Measurements from ENCODE around the gene RAB10.
A peak's percentile ranks its signal among the peaks of the same experiment; 100 is the strongest.

RAB10 gene

GRCh38 chr2:26164641-26165211 lies 130.8 kb downstream of the RAB10 start:
- DNase-seq: no peak

DNA sequence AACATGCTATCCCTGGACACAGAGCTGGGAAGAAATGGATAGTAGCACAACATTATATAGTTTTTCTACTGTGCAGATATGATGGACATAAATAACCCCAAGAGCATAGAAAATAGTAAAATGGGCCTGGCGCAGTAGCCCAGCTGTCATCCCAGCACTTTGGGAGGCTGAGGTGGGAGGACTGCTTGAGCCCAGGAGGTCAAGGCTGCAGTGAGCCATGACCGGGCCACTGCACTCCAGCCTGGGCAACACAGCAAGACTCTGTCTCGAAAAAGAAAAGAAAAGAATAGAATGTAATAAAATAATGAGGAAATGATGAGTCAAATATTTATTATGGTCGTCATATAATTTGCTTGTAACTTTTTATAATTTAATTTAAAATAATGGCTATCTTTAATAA lies 131.5 kb downstream of the RAB10 start:
- no peak for DNase-seq

DNA sequence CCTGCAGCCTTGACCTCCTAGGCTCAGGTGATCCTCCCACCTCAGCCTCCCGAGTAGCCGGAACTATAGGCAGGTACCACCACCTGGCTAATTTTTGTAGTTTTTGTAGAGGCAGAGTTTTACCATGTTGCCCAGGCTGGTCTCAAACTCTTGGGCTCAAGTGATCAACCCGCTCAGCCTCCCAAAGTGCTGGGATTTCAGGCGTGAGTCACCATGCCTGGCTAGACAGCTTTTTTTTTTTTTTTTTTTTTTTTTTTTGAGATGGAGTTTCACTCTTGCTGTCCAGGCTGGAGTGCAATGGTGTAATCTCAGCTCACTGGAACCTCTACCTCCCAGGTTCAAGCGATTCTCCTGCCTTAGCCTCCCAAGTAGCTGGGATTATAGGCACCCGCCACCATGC lies 132.7 kb downstream of the RAB10 start:
- peak; percentile 9 for DNase-seq

GRCh38 chr2:26168785-26169184 lies 134.9 kb downstream of the RAB10 start:
- no peak for DNase-seq

DNA sequence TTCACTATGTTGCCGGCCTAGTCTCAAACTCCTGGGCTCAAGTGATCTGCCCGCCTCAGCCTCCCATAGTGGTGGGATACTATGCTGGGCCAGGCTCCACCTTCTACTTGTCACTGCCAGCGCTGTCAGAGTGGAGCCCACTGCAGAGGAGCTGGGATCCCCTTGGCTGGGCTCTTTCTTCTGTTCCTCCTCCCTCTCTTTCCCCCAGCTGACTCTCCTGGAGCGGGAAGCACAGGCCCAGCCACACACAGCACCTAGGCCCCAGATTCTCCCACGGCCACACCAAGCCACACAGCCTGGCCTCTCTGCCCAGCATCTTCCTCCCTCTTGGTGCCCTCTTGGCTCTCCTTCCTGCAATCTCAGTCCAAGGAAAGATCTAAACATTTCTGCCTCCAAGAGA lies 135.3 kb downstream of the RAB10 start:
- DNase-seq: no peak

- DNase-seq: no peak
Measured at GRCh38 chr2:26169681-26170414, 136.0 kb downstream of the RAB10 start.

DNA sequence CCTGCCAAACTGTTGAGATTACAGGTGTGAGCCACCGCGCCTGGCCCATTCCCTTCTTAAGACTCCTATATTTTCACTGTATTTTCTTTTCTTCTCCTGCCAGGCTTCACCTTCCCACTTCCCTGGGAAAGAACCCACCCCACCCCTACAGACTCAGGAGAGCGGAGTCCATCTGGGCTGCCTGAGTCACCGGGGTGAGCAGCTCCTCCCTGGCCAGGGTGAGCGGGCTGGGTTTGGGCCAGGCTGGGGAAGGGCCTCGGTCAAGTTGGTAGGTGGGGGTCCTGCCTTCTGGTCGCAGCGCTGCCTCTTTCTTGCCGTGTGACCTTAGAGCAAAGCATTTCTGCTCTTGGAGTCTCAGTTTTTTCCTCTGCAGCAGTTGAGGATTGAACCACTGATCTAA lies 136.9 kb downstream of the RAB10 start:
- no peak for DNase-seq

DNA sequence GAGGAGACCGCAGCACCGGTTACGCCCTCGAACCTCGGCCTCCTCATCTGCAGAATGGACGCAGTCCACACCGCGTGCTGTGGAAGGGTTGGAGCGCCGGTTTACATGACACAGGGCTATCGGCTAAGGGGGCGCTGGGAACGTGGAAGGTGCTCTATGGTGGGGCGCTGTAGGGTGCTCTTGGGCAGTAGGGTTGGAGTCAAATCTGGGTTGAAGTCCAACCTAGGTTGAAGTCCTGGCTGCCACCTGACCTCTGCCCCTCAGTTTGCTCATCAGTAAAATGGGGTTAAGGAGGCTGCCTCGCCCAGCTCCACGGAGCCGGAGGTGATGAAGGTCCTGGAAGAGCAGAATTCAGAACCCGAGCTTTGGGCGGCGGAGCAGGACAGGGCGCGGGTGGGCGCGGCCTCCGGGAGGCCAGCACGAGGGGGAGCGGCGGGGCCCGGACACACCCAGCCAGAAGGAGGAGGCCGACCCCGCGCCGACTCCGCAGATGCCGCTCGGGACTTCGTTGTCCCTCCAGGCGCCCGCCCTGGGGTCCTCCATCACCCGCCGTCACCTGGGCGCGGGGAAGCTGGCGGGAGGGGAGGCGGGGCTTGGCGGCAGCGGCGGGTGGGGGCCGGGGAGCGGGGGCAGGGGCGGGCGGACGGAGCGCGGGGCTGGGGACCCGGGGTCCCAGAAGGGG lies 138.4 kb downstream of the RAB10 start:
- no peak for DNase-seq

- DNase-seq: no peak
Measured at GRCh38 chr2:26172871-26173775, 139.2 kb downstream of the RAB10 start, which contains the start of gene GAREM2. Gene GAREM2, plus strand, starts transcription at chr2:26173088. Its CDS starts 133 bp downstream, at chr2:26173221.

DNA sequence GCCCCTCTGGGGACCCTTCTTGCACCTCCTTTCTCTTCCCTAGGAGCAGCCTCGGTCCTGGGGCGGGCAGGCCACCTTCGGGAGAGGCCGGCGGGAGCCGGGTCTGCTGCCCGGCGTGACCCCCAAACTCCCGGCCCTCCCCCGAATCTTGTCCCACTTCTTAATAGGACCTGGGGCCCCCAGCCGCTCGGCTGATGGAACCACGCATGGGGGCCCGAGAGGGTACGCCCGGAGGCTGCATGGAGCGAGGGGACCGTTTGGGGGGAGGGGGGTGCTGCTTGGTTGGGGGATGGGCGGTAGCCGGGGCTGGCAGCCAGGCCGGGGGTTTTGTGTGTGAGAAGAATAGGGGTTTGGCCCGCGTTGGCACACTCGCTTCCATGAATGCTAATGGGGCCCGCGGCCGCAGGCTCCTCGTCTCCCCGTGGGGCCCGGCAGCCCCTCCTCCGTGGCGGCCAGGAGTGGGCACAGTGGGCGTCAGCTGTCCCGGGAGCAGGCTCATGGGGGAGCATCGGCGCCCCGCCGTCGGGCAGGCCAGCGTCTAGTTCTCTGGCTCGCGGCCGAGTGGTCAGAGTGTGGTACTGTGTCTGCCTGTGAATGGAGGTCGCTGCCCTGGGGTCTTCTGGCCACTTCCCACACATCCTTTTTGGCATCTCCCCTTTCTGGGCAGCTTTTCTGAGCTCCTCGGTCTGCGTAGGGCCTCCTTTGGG lies 140.0 kb downstream of the RAB10 start:
- no peak for DNase-seq

DNA sequence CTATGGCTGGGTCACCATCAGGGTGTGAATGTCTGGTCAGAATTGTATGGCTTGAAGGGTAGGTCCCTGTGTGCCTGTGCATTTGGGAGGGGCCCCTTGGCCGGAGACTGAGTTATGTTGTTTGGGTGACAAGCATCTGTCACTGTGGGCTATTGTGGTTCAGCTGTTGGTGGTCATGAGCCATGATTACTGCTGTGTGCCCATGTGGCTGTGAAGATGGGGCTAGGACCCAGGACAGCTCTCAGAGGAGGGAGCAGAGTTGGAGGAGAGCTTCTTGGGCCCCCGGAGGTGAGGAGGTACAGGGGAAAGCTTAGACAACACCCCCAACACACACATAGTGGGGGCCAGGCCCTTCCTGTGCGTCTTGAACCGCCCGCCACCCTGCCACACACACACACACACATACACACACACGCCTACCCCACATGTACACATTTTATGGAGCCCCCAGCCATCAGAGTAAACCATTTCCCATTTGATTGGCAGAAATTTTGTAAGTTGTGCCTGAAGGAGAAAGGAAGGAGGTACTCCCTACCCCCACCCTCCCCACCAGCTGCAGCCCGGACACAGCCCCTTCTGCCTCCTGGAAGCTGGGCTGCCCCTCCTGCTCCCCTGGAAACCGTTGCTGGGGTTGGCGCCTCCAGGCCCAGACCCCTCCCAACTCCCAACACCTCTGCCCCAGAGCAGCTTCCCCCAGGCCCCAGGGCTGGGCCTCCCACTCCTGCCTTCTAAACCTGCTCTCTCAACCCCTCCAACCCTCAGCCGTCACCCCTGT lies 141.0 kb downstream of the RAB10 start:
- no peak for DNase-seq

- no peak for DNase-seq
Measured at GRCh38 chr2:26175466-26176278, 141.8 kb downstream of the RAB10 start.

DNA sequence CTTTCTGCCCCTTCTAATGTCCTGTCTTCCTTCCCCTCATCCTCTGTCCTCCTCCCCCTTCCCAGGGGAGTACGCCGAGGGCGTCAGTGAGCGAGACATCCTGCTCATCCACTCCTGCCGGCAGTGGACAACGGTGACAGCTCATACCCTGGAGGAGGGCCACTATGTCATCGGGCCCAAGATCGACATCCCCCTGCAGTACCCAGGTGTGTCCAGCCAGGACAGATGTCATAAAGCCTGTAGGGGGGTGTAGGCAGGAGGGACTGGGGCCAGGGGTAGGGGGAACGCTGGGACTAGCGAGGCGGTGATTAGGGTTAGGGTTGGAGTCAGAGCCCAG lies 142.4 kb downstream of the RAB10 start:
- no peak for DNase-seq

GRCh38 chr2:26177122-26177521 lies 143.2 kb downstream of the RAB10 start:
- DNase-seq: no peak

- no peak for DNase-seq
Measured at GRCh38 chr2:26178246-26178645, 144.4 kb downstream of the RAB10 start.

DNA sequence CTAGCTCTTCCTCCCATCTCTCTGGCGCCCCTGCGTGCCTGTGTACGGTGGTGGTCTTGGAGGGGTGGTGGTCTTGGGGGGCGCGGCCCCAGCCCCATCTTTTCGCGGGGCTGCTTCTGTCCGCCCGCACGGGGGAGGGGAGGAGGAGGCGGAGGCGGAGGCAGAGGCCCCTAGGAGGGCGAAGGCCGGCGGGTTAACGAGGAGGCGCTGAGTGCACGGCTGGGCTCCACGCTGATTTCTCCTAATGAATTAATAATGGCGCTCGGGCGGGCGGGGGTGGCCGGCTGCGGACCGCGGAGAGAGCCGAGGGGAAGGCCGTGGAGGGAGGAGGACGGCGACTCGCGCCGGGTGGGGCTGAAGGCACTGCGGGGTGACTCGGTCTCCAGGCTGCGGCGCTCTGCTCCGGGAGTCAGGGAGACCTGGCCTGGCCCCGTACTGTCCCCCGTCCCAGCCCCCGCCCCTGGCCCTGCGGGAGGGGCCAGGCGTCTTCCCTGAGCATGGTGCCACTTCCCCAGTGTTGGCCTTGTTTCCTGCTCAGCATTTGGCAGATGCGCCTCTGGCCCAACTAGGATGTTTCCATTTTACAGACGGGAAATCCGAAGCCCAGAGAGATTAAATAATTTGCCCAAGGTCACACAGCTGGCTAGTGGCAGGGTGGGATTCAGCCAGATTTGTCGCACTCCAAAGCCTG lies 145.0 kb downstream of the RAB10 start:
- peak; percentile 20 for DNase-seq

DNA sequence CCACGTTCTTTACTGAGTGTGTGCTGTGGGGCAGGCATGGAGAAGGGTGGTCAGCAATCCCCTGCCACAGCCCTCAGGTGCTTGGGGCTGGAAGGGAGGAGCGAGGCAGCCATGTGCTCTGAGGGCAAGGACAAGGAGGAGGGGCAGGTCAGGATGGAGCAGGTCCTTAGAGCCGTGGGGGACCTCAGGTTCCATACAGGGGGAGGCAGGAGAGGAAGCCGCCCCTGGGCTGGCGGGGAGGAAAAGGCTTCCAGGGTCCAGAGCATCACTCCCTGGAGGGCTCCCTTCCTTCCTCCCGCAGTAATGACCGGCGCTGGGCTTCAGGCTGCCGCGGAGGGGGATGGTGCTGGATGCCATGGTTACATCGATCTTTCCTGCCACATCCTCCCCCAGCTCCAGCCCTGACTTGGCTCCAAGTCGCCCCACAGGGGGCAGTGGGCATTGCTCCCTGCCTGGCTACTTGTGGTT lies 145.6 kb downstream of the RAB10 start:
- DNase-seq: no peak

DNA sequence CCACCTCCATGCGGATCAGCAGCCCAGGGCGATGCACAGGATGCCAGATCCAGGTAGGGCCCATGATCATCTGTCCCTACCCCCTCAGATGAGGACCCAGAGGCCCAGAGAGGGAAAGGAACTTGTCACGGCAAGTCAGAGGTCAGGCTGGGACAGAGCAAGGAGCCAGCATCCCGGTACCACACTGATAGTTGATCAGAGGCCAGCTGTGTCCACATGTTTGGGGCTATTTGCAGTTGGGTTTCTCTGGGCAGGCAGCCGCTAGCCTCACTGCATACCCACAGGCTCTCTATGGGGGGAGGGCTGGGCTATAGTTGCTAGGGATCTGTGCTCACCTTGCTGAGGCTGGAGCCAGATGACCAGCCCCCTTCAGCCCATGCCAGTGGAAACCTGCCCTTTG lies 148.6 kb downstream of the RAB10 start:
- no peak for DNase-seq

- no peak for DNase-seq
Measured at GRCh38 chr2:26182887-26183630, 149.2 kb downstream of the RAB10 start.
